Stimulated activated CD8-positive, alpha-beta memory T cell treated with anti-CD3 and anti-CD28 coated beads, Interleukin-15, amount 100 ng/mL, for 24 hours (primary cell): Measurements from ENCODE around the gene VIPR2.
"Not testable (repeated sequence)": the region's sequence is repeated elsewhere in the genome, so short reads cannot be mapped to it uniquely, and the experiment has no call there.

Experiments used
- DNase-seq: peaks from one replicate; pipeline ENCODE4 v3.0.0-alpha.2; 2020; ENCODE audit warnings: low read depth

Gene VIPR2

GRCh38 chr7:159144758-159145489 is at the start of gene VIPR2:
VIPR2 (minus strand) TSS chr7:159144867; CDS start chr7:159144771, 96 bp downstream.
- DNase-seq: no peak

GRCh38 chr7:159193543-159194090 is 49.0 kb upstream of the VIPR2 start:
- DNase-seq: no peak

GRCh38 chr7:159192725-159193453 is 48.2 kb upstream of the VIPR2 start:
- no peak for DNase-seq

- no peak for DNase-seq
These were observed 47.3 kb upstream of the VIPR2 start for GRCh38 chr7:159192013-159192412.

- DNase-seq: no peak
These were observed 46.6 kb upstream of the VIPR2 start for GRCh38 chr7:159191236-159191635.

- DNase-seq: no peak
These were observed 43.3 kb upstream of the VIPR2 start for GRCh38 chr7:159188011-159188410.

- no peak for DNase-seq
These were observed 34.6 kb upstream of the VIPR2 start for GRCh38 chr7:159179241-159179640.

GRCh38 chr7:159177284-159177953 is 32.8 kb upstream of the VIPR2 start:
- no peak for DNase-seq

GRCh38 chr7:159175792-159176191 is 31.1 kb upstream of the VIPR2 start:
- no peak for DNase-seq

GRCh38 chr7:159175100-159175499 is 30.4 kb upstream of the VIPR2 start:
- DNase-seq: not testable (repeated sequence)

GRCh38 chr7:159172400-159172799 is 27.7 kb upstream of the VIPR2 start:
- no peak for DNase-seq

- no peak for DNase-seq
These were observed 24.7 kb upstream of the VIPR2 start for GRCh38 chr7:159169391-159169790.

GRCh38 chr7:159167139-159167538 is 22.5 kb upstream of the VIPR2 start:
- DNase-seq: no peak

- DNase-seq: no peak
These were observed 21.9 kb upstream of the VIPR2 start for GRCh38 chr7:159166530-159166929.

GRCh38 chr7:159165352-159165751 is 20.7 kb upstream of the VIPR2 start:
- DNase-seq: no peak

- not testable (repeated sequence) for DNase-seq
These were observed 19.1 kb upstream of the VIPR2 start for GRCh38 chr7:159163703-159164301.

GRCh38 chr7:159162050-159162626 is 17.5 kb upstream of the VIPR2 start:
- not testable (repeated sequence) for DNase-seq

GRCh38 chr7:159160450-159160849 is 15.8 kb upstream of the VIPR2 start:
- DNase-seq: no peak

GRCh38 chr7:159159731-159160130 is 15.1 kb upstream of the VIPR2 start:
- DNase-seq: no peak

- no peak for DNase-seq
These were observed 14.3 kb upstream of the VIPR2 start for GRCh38 chr7:159158888-159159405.

GRCh38 chr7:159158125-159158887 is 13.6 kb upstream of the VIPR2 start:
- no peak for DNase-seq
